H9 (cell line): ENCODE measurements around the gene CCDC40. TPM values are rescaled to one million over a fixed set of nuclear protein-coding genes. Genes with fewer than 3 reads are reported as not detected.

ENCODE experiments used
- DNase-seq: peaks from one replicate; pipeline ENCODE4 v3.0.0-alpha.2; 2017
- H2AFZ ChIP-seq: one replicate; pipeline ENCODE4 v1.6.1; 2013; ENCODE audit warnings: mild to moderate bottlenecking, low read length, control low read depth, moderate library complexity
- H2AK5ac ChIP-seq: 2 replicates; pipeline ENCODE4 v1.6.1; 2013; ENCODE audit warnings: low read length, control low read depth, mixed read lengths; ENCODE audit not compliant: insufficient read length
- H2BK120ac ChIP-seq: one replicate; pipeline ENCODE4 v1.6.1; 2013; ENCODE audit warnings: low read depth, mild to moderate bottlenecking, low read length, control low read depth, inconsistent platforms; ENCODE audit not compliant: poor library complexity, severe bottlenecking
- H2BK12ac ChIP-seq: 2 replicates; pipeline ENCODE4 v1.6.1; 2013; ENCODE audit warnings: low read length, control low read depth, mixed read lengths, low read depth; ENCODE audit not compliant: insufficient read length
- H2BK15ac ChIP-seq: 2 replicates; pipeline ENCODE4 v1.6.1; 2013; ENCODE audit warnings: low read depth, low read length, control low read depth
- H2BK20ac ChIP-seq: one replicate; pipeline ENCODE4 v1.6.1; 2013; ENCODE audit warnings: low read depth, mild to moderate bottlenecking, low read length, control low read depth, inconsistent platforms; ENCODE audit not compliant: poor library complexity, severe bottlenecking
- H2BK5ac ChIP-seq: 2 replicates; pipeline ENCODE4 v1.6.1; 2013; ENCODE audit warnings: low read length, control low read depth, mixed read lengths; ENCODE audit not compliant: insufficient read length
- H3K14ac ChIP-seq: 2 replicates; pipeline ENCODE4 v1.6.1; 2013; ENCODE audit warnings: low read length, control low read depth; ENCODE audit not compliant: insufficient read depth
- H3K18ac ChIP-seq: 2 replicates; pipeline ENCODE4 v1.6.1; 2013; ENCODE audit warnings: low read depth, mild to moderate bottlenecking, mixed read lengths, low read length, control low read depth; ENCODE audit not compliant: insufficient read length
- H3K23ac ChIP-seq: 2 replicates; pipeline ENCODE4 v1.6.1; 2013; ENCODE audit warnings: low read length, control low read depth, mixed read lengths, low read depth; ENCODE audit not compliant: insufficient read length
- H3K23me2 ChIP-seq: 2 replicates; pipeline ENCODE4 v1.6.1; 2013; ENCODE audit warnings: low read depth, mild to moderate bottlenecking, mixed read lengths, low read length, control low read depth; ENCODE audit not compliant: insufficient read length, poor library complexity, severe bottlenecking
- H3K27ac ChIP-seq: 2 replicates; pipeline ENCODE4 v1.5.1; 2013; ENCODE audit warnings: low read length, control low read depth, mixed read lengths, low read depth; ENCODE audit not compliant: insufficient read length
- H3K27me3 ChIP-seq: 2 replicates; pipeline ENCODE4 v1.6.1; 2013; ENCODE audit warnings: low read length, control low read depth, inconsistent platforms; ENCODE audit not compliant: insufficient read depth
- H3K4ac ChIP-seq: 2 replicates; pipeline ENCODE4 v1.6.1; 2013; ENCODE audit warnings: low read depth, mild to moderate bottlenecking, control low read depth, inconsistent platforms, low read length, moderate library complexity
- H3K4me1 ChIP-seq: 2 replicates; pipeline ENCODE4 v1.6.1; 2013; ENCODE audit warnings: low read length, control low read depth, inconsistent platforms; ENCODE audit not compliant: insufficient read depth
- H3K4me2 ChIP-seq: 2 replicates; pipeline ENCODE4 v1.6.1; 2013; ENCODE audit warnings: low read length, control low read depth, mixed read lengths; ENCODE audit not compliant: insufficient read length, insufficient read depth
- H3K56ac ChIP-seq: 2 replicates; pipeline ENCODE4 v1.6.1; 2013; ENCODE audit warnings: low read depth, mild to moderate bottlenecking, mixed read lengths, low read length, control low read depth; ENCODE audit not compliant: insufficient read length
- H3K79me1 ChIP-seq: 2 replicates; pipeline ENCODE4 v1.6.1; 2013; ENCODE audit warnings: low read depth, mild to moderate bottlenecking, moderate library complexity, low read length, control low read depth, inconsistent platforms; ENCODE audit not compliant: insufficient read depth, poor library complexity, severe bottlenecking
- H3K79me2 ChIP-seq: 2 replicates; pipeline ENCODE4 v1.6.1; 2013; ENCODE audit warnings: low read length, control low read depth, inconsistent platforms; ENCODE audit not compliant: insufficient read depth
- H3K9ac ChIP-seq: 2 replicates; pipeline ENCODE4 v1.6.1; 2013; ENCODE audit warnings: low read length, control low read depth, mixed read lengths; ENCODE audit not compliant: insufficient read length; ENCODE audit errors: extremely low read depth
- H3K9me3 ChIP-seq: one replicate; pipeline ENCODE4 v1.6.1; 2013; ENCODE audit warnings: low read depth, low read length, inconsistent platforms; ENCODE audit not compliant: control insufficient read depth
- H3T11ph ChIP-seq: one replicate; pipeline ENCODE4 v1.6.1; 2013; ENCODE audit warnings: mild to moderate bottlenecking, low read length, control low read depth, inconsistent platforms
- H4K20me1 ChIP-seq: one replicate; pipeline ENCODE4 v1.6.1; 2013; ENCODE audit not compliant: control insufficient read depth, insufficient read length, insufficient read depth
- H4K5ac ChIP-seq: 2 replicates; pipeline ENCODE4 v1.6.1; 2013; ENCODE audit warnings: low read depth, mild to moderate bottlenecking, mixed read lengths, low read length, control low read depth; ENCODE audit not compliant: insufficient read length
- H4K8ac ChIP-seq: replicated peaks from 2 replicates; pipeline ENCODE4 v1.6.1; 2013; ENCODE audit warnings: low read length, control low read depth, mixed read lengths, low read depth; ENCODE audit not compliant: insufficient read length
- H4K91ac ChIP-seq: 2 replicates; pipeline ENCODE4 v1.6.1; 2013; ENCODE audit warnings: low read depth, mild to moderate bottlenecking, moderate library complexity, mixed read lengths, low read length, control low read depth; ENCODE audit not compliant: insufficient read length
- H3K27ac Mint-ChIP-seq, 3 experiments: 2 replicates in 2 of 3; 3 replicates in 1 of 3; pipeline ENCODE4 v1.8.0; 2020 to 2021; ENCODE audit warnings: mixed read lengths in 3 of 3, mild to moderate bottlenecking in 1 of 3, moderate library complexity in 1 of 3
- H3K27me3 Mint-ChIP-seq: 2 replicates; pipeline ENCODE4 v1.8.0; 2021; ENCODE audit warnings: low read depth, mild to moderate bottlenecking, moderate library complexity, mixed read lengths
- H3K36me3 Mint-ChIP-seq, 3 experiments: 2 replicates in 2 of 3; 3 replicates in 1 of 3; pipeline ENCODE4 v1.8.0; 2020 to 2021; ENCODE audit warnings: low read depth in 3 of 3, mixed read lengths in 3 of 3; ENCODE audit not compliant: insufficient read depth in 1 of 3
- H3K4me1 Mint-ChIP-seq, 2 experiments: 2 replicates each; pipeline ENCODE4 v1.8.0; 2020; ENCODE audit warnings: mixed read lengths in 2 of 2
- H3K4me3 Mint-ChIP-seq, 2 experiments: 2 replicates in 1 of 2; 3 replicates in 1 of 2; pipeline ENCODE4 v1.8.0; 2020 to 2021; ENCODE audit warnings: mild to moderate bottlenecking in 2 of 2, mixed read lengths in 2 of 2, moderate library complexity in 1 of 2
- H3K9me3 Mint-ChIP-seq, 2 experiments: 2 replicates in 1 of 2; 3 replicates in 1 of 2; pipeline ENCODE4 v1.8.0; 2020; ENCODE audit warnings: mild to moderate bottlenecking in 2 of 2, mixed read lengths in 2 of 2, moderate library complexity in 1 of 2
- CTCF ChIP-seq: fragments of 200-600 bp; sonication (generic); conservative IDR thresholded peaks from 3 replicates; pipeline ENCODE4 v1.8.0; 2021; ENCODE audit warnings: antibody characterized with exemption, mild to moderate bottlenecking
- WGBS: extraction: QIAGEN DNeasy Blood & Tissue Kit; methylation state at CpG from one replicate; pipeline ENCODE4 v1.1.7; 2013; ENCODE audit warnings: missing lambda C conversion rate, low lambda C conversion rate, mixed read lengths; ENCODE audit not compliant: insufficient read length; ENCODE audit errors: extremely low coverage; 5-methylcytosine and 5-hydroxymethylcytosine counted together
- total RNA-seq: library from RNA; stranded (reverse); gene quantifications from 2 replicates; pipeline ENCODE4 v1.2.1, GENCODE V29; 2021

CCDC40 gene
- total RNA-seq, 1 experiment from 2014 or later = 8.9 TPM

- no peak overlapping the region for H3K27ac ChIP-seq
Observed at GRCh38 chr17:79991924-79992648, 44.4 kb upstream of the CCDC40 start.

More at GRCh38 chr17:79991924-79992648, 44.4 kb upstream of the CCDC40 start:
- H3K79me1 ChIP-seq = peaks cover 5% of the 10 kb centered on the region
- no peak overlapping the region for H2BK20ac ChIP-seq
- no peak overlapping the region for H3T11ph ChIP-seq
- no peak overlapping the region for H4K5ac ChIP-seq
- peaks cover 2% of the 10 kb centered on the region; the same call in 1 of the 2 replicates for H3K79me2 ChIP-seq
- no peaks in the 10 kb centered on the region for H4K20me1 ChIP-seq
- no peak overlapping the region for H2BK5ac ChIP-seq
- no peak overlapping the region for H2BK12ac ChIP-seq
- H3K9me3 ChIP-seq = no peaks in the 10 kb centered on the region
- H3K27ac Mint-ChIP-seq = peak overlapping the region; percentile 6 to 87 (median 19); a peak in 3 of 7 replicates
- H3K56ac ChIP-seq = no peak overlapping the region
- no peak overlapping the region for H3K9ac ChIP-seq
- H3K4me3 Mint-ChIP-seq = peak overlapping the region; percentile 45 to 58; a peak in 4 of 5 replicates
- no peak overlapping the region for H3K14ac ChIP-seq
- H3K23ac ChIP-seq = no peak overlapping the region
- H3K18ac ChIP-seq = no peak overlapping the region
- H3K4me1 Mint-ChIP-seq = peaks cover 51 to 60% of the 10 kb centered on the region in 2 experiments
- H3K27me3 Mint-ChIP-seq = peaks cover 1% of the 10 kb centered on the region; the same call in 1 of the 2 replicates
- H3K36me3 Mint-ChIP-seq = 0 out of 7 replicates have a peak, but pooled peaks cover 0 to 7% (median 0%) of the 10 kb centered on the region in 3 experiments
- H3K23me2 ChIP-seq = no peaks in the 10 kb centered on the region
- no peak overlapping the region for H2BK120ac ChIP-seq
- no peaks in the 10 kb centered on the region; a peak in 1 of 5 replicates for H3K9me3 Mint-ChIP-seq
- WGBS = no CpG with 5 or more reads among the region's 44 CpGs
- H4K91ac ChIP-seq = no peak overlapping the region
- H3K4me2 ChIP-seq = peak overlapping the region; percentile 27
- H4K8ac ChIP-seq = no peak overlapping the region
- H2AK5ac ChIP-seq = no peak overlapping the region
- no peak overlapping the region for H2BK15ac ChIP-seq
- no peaks in the 10 kb centered on the region for H3K27me3 ChIP-seq
- no peak overlapping the region for H3K4ac ChIP-seq
- H3K4me1 ChIP-seq = peaks cover 3% of the 10 kb centered on the region; the same call in 1 of the 2 replicates
- peak; percentile 56 for DNase-seq
- peak; percentile 46; the same call in 2 of the 3 replicates for TF ChIP-seq CTCF
- no peak overlapping the region for H2AFZ ChIP-seq
